Measurements from ENCODE around the gene ASAP2. TPM values are rescaled to one million over a fixed set of nuclear protein-coding genes. Genes with fewer than 3 reads are reported as not detected.

ASAP2 gene
- total RNA-seq, 2 experiments from 2014 or later: 0.27 TPM; not detected in 1

GRCh38 chr2:9250498-9251153 is 44.0 kb downstream of the ASAP2 start:
- CTCF ChIA-PET (ENCODE audit: unreplicated experiment): no interaction called here
- intact Hi-C loops (cut with micrococcal nuclease; ENCODE audit: unreplicated experiment): no loop called here

GRCh38 chr2:9251154-9252001 is 44.8 kb downstream of the ASAP2 start:
- no peaks in the 10 kb centered on the region for H3K9me3 ChIP-seq (ENCODE audit: low read length)
- TF ChIP-seq, protein P1, sequence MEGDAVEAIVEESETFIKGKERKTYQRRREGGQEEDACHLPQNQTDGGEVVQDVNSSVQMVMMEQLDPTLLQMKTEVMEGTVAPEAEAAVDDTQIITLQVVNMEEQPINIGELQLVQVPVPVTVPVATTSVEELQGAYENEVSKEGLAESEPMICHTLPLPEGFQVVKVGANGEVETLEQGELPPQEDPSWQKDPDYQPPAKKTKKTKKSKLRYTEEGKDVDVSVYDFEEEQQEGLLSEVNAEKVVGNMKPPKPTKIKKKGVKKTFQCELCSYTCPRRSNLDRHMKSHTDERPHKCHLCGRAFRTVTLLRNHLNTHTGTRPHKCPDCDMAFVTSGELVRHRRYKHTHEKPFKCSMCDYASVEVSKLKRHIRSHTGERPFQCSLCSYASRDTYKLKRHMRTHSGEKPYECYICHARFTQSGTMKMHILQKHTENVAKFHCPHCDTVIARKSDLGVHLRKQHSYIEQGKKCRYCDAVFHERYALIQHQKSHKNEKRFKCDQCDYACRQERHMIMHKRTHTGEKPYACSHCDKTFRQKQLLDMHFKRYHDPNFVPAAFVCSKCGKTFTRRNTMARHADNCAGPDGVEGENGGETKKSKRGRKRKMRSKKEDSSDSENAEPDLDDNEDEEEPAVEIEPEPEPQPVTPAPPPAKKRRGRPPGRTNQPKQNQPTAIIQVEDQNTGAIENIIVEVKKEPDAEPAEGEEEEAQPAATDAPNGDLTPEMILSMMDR (conservative IDR thresholded peaks at IDR 0.05; ENCODE audit: low read length): no peak
- TF ChIP-seq EZH2phosphoT487 (IDR thresholded peaks at IDR 0.05; ENCODE audit: borderline replicate concordance, low read depth, low read length): no peak
- H3K27ac ChIP-seq (ENCODE audit: low read depth, low read length, poor library complexity, severe bottlenecking): no peak overlapping the region
- BruUV-seq (replicated peaks): no TSS peak
- H3K4me3 ChIP-seq (ENCODE audit: low read depth, low read length, poor library complexity, severe bottlenecking): no peak overlapping the region
- no peak overlapping the region for H3K4me2 ChIP-seq (ENCODE audit: low read length)
- H2AFZ ChIP-seq (ENCODE audit: low read length): no peak overlapping the region
- H3K79me2 ChIP-seq (ENCODE audit: insufficient read depth, low read depth, low read length): no peaks in the 10 kb centered on the region
- no peaks in the 10 kb centered on the region for H3K4me1 ChIP-seq (ENCODE audit: insufficient read depth, low read length, poor library complexity, severe bottlenecking)
- H3K36me3 ChIP-seq (ENCODE audit: insufficient read depth, low read length): no peaks in the 10 kb centered on the region
- no peaks in the 10 kb centered on the region for H4K20me1 ChIP-seq (ENCODE audit: insufficient read depth, low read length)
- no peak for DNase-seq (ENCODE audit: low spot score)
- intact Hi-C loops (cut with micrococcal nuclease; ENCODE audit: unreplicated experiment): no loop called here
- CTCF ChIA-PET (ENCODE audit: unreplicated experiment): no interaction called here
- no peaks in the 10 kb centered on the region for H3K9me2 ChIP-seq (ENCODE audit: insufficient read depth, low read length)
- POLR2A ChIA-PET: no interaction called here

More at GRCh38 chr2:9250498-9251153, 44.0 kb downstream of the ASAP2 start:
- Histone ChIP-seq H3K4me1 (ENCODE audit: insufficient read depth, low read length, poor library complexity, severe bottlenecking) (no peaks in the 10 kb centered on the region), H3K79me2 (ENCODE audit: insufficient read depth, low read depth, low read length) (no peaks in the 10 kb centered on the region), H3K4me2 (ENCODE audit: low read length) (no peak overlapping the region), H2AFZ (ENCODE audit: low read length) (no peak overlapping the region), H3K27ac (ENCODE audit: low read depth, low read length, poor library complexity, severe bottlenecking) (no peak overlapping the region), H3K36me3 (ENCODE audit: insufficient read depth, low read length) (no peaks in the 10 kb centered on the region), H3K4me3 (ENCODE audit: low read depth, low read length, poor library complexity, severe bottlenecking) (no peak overlapping the region), H3K9me2 (ENCODE audit: insufficient read depth, low read length) (no peaks in the 10 kb centered on the region), H3K9me3 (ENCODE audit: low read length) (no peaks in the 10 kb centered on the region), H4K20me1 (ENCODE audit: insufficient read depth, low read length) (no peaks in the 10 kb centered on the region)
- TF ChIP-seq EZH2phosphoT487 (IDR thresholded peaks at IDR 0.05; ENCODE audit: borderline replicate concordance, low read depth, low read length): no peak
- TF ChIP-seq, protein P1 (conservative IDR thresholded peaks at IDR 0.05; ENCODE audit: low read length): no peak
- BruUV-seq (replicated peaks): no TSS peak
- DNase-seq (ENCODE audit: low spot score): no peak
- POLR2A ChIA-PET: no interaction called here

DNA sequence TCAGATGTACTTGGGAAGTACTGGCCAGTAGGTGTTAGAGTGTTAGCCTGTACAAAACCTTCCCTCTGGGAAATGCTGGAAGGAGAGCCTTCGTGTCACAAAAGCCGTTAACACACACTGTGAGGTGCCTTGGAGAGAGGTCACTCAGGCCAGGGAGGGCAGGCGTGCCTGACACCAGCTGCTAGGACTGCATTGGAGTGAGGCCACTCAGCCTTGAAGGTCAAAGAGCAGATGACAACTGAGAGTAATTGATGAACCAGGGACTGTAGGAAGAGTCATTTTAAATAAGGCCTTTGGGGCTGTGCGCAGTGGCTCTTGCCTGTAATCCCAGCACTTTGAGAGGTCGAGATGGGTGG is 45.4 kb downstream of the ASAP2 start:
- H4K20me1 ChIP-seq (ENCODE audit: insufficient read depth, low read length): no peaks in the 10 kb centered on the region
- CTCF ChIA-PET (ENCODE audit: unreplicated experiment): no interaction called here
- H3K27ac ChIP-seq (ENCODE audit: low read depth, low read length, poor library complexity, severe bottlenecking): no peak overlapping the region
- TF ChIP-seq EZH2phosphoT487 (IDR thresholded peaks at IDR 0.05; ENCODE audit: borderline replicate concordance, low read depth, low read length): no peak
- TF ChIP-seq, protein P1 (conservative IDR thresholded peaks at IDR 0.05; ENCODE audit: low read length): no peak
- H3K4me3 ChIP-seq (ENCODE audit: low read depth, low read length, poor library complexity, severe bottlenecking): no peak overlapping the region
- no peaks in the 10 kb centered on the region for H3K79me2 ChIP-seq (ENCODE audit: insufficient read depth, low read depth, low read length)
- no peak for DNase-seq (ENCODE audit: low spot score)
- BruUV-seq (replicated peaks): no TSS peak
- POLR2A ChIA-PET: no interaction called here
- no peaks in the 10 kb centered on the region for H3K9me3 ChIP-seq (ENCODE audit: low read length)
- H3K4me2 ChIP-seq (ENCODE audit: low read length): no peak overlapping the region
- intact Hi-C loops (cut with micrococcal nuclease; ENCODE audit: unreplicated experiment): no loop called here
- no peaks in the 10 kb centered on the region for H3K4me1 ChIP-seq (ENCODE audit: insufficient read depth, low read length, poor library complexity, severe bottlenecking)
- no peaks in the 10 kb centered on the region for H3K36me3 ChIP-seq (ENCODE audit: insufficient read depth, low read length)
- H2AFZ ChIP-seq (ENCODE audit: low read length): no peak overlapping the region
- H3K9me2 ChIP-seq (ENCODE audit: insufficient read depth, low read length): no peaks in the 10 kb centered on the region
